ENCODE data around the gene TTC28. TPM values are rescaled to one million over a fixed set of nuclear protein-coding genes. Genes with fewer than 3 reads are reported as not detected.

TTC28 gene
- total and polyA plus RNA-seq, 2 donors (not counting 3 experiments of a cell fraction or from before 2014, with no cell fraction given): 16.5 to 51.1 TPM

DNA sequence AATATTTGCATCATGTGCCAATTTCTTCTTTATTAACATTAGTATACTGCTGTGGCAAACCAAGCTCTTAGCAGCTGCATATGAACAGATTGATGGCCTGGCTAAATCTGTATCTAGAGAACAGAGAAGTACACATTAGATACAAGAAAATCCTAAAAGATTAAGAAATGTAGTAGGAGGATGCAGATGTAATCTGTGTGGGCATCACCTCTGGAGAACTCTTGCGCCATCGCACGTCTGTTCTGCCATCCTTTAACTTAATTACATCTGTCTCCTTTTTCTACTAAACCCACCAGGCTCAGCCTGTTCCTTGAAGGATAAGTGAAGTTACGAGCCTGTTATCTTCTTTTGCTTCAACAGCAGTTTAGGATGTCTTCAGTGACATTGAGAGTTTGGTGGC is 564.2 kb downstream of the TTC28 start:
- Histone ChIP-seq H3K36me3 (ENCODE audit: control insufficient read depth in 2 of 2, extremely low read depth in 1 of 2, insufficient read depth in 2 of 2, low read length in 2 of 2) (no peaks in the 10 kb centered on the region), H3K79me2 (ENCODE audit: control insufficient read depth, insufficient read depth, low read length) (no peaks in the 10 kb centered on the region), H2AFZ (ENCODE audit: low read depth, low read length) (no peak overlapping the region), H4K20me1 (replicated peaks; ENCODE audit: control insufficient read depth, extremely low read depth, insufficient read depth, low read length) (no peaks in the 10 kb centered on the region), H3K4me3 (replicated peaks in 1 of 3; ENCODE audit: insufficient read depth in 1 of 3, low read depth in 1 of 3, low read length in 3 of 3) (no peak overlapping the region), H3K9me1 (replicated peaks; ENCODE audit: control insufficient read depth, extremely low read depth, insufficient read depth, low read length) (no peaks in the 10 kb centered on the region), H3K27me3 (ENCODE audit: control insufficient read depth in 2 of 2, insufficient read depth in 2 of 2, low read length in 2 of 2) (no peaks in the 10 kb centered on the region), H3K9me3 (replicated peaks; ENCODE audit: control insufficient read depth, insufficient read depth, low read length) (no peaks in the 10 kb centered on the region), H3K4me2 (ENCODE audit: insufficient read depth, low read length) (no peak overlapping the region), H3K27ac (ENCODE audit: insufficient read depth, low read depth, low read length) (no peak overlapping the region), H3K4me1 (ENCODE audit: control insufficient read depth, extremely low read depth, insufficient read depth, low read length) (no peaks in the 10 kb centered on the region), H3K9ac (replicated peaks; ENCODE audit: extremely low read depth, insufficient read depth, low read length) (no peak overlapping the region)
- intact Hi-C loops (cut with micrococcal nuclease): loop anchor here (10.0 kb wide), 1 partner anchor 91 kb away; no protein-coding TSS in a partner anchor
- no TSS peak for BruUV-seq (replicated peaks)
- TF ChIP-seq, protein P1, sequence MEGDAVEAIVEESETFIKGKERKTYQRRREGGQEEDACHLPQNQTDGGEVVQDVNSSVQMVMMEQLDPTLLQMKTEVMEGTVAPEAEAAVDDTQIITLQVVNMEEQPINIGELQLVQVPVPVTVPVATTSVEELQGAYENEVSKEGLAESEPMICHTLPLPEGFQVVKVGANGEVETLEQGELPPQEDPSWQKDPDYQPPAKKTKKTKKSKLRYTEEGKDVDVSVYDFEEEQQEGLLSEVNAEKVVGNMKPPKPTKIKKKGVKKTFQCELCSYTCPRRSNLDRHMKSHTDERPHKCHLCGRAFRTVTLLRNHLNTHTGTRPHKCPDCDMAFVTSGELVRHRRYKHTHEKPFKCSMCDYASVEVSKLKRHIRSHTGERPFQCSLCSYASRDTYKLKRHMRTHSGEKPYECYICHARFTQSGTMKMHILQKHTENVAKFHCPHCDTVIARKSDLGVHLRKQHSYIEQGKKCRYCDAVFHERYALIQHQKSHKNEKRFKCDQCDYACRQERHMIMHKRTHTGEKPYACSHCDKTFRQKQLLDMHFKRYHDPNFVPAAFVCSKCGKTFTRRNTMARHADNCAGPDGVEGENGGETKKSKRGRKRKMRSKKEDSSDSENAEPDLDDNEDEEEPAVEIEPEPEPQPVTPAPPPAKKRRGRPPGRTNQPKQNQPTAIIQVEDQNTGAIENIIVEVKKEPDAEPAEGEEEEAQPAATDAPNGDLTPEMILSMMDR (IDR thresholded peaks at IDR 0.05; ENCODE audit: extremely low read depth in 1 of 2, insufficient read depth in 1 of 2, low read depth in 1 of 2, low read length in 2 of 2): no peak
- TF ChIP-seq JUN (IDR thresholded peaks at IDR 0.05; ENCODE audit: borderline replicate concordance, insufficient read depth, insufficient read length, low read depth): no peak
- TF ChIP-seq POLR2AphosphoS5 (IDR thresholded peaks at IDR 0.05; ENCODE audit: insufficient read depth, low read depth, low read length): no peak
- no peak for TF ChIP-seq MYC (IDR thresholded peaks at IDR 0.05; ENCODE audit: low read depth, low read length)
- TF ChIP-seq, protein P2, sequence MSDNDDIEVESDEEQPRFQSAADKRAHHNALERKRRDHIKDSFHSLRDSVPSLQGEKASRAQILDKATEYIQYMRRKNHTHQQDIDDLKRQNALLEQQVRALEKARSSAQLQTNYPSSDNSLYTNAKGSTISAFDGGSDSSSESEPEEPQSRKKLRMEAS (IDR thresholded peaks at IDR 0.05; ENCODE audit: insufficient read depth, insufficient read length): no peak
- TF ChIP-seq POLR2A (IDR thresholded peaks at IDR 0.05; ENCODE audit: low read depth, low read length): no peak
- no peak for TF ChIP-seq GATA2 (IDR thresholded peaks at IDR 0.05; ENCODE audit: insufficient read depth, insufficient read length, low read depth, low read length)
- no peak for TF ChIP-seq FOS (IDR thresholded peaks at IDR 0.05; ENCODE audit: borderline replicate concordance, insufficient read depth, low read length)
- no peak for TF ChIP-seq EZH2 (IDR thresholded peaks at IDR 0.05; ENCODE audit: borderline replicate concordance, low read depth, low read length, severe bottlenecking)
- dilution Hi-C loops (cut with MboI; ENCODE audit: extremely low pct_ligation_motif_present, low sequenced_read_pairs): no loop called here
- CTCF ChIA-PET: interaction anchor here (1.5 to 1.6 kb wide), 2 partner anchors 63 to 96 kb away, joined by 4 to 5 read pairs; no protein-coding TSS in a partner anchor
- no peak for FAIRE-seq
- POLR2A ChIA-PET: no interaction called here
- DNase-seq (ENCODE audit: low read depth, low spot score): no peak

Measured in endothelial cell of umbilical vein (primary cell).